ENCODE measurements around the gene ZNFX1. TPM values are rescaled to one million over a fixed set of nuclear protein-coding genes. Genes with fewer than 3 reads are reported as not detected.

Gene ZNFX1
- total RNA-seq, 1 donor: 61.5 TPM

DNA sequence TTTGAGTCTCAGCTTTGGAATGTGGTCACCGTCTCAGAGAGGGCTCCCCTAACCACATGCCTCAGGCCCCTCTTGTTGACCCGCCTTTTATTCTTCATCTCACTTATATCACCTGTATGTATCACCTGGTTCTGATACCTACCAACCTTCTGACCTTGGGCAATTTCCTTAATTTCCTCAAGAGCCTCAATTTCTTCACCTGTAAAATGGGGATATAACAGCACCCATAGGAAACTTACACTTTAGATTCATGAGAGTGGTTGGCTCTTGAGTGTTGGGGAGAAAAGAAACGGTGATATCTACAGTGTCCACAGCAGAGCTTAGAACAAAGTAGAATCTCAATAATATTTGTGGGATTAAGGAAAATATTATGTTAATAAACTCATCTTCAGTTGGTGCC is 62.6 kb downstream of the ZNFX1 start:
- Histone ChIP-seq H3K9me3 (ENCODE audit: low read depth, low read length) (no peaks in the 10 kb centered on the region), H3K36me3 (ENCODE audit: insufficient read depth, low read length) (no peaks in the 10 kb centered on the region), H3K4me1 (ENCODE audit: insufficient read depth, low read length) (peaks cover 6% of the 10 kb centered on the region), H3K4me3 (ENCODE audit: insufficient read depth, low read length) (no peak overlapping the region), H3K79me2 (ENCODE audit: insufficient read depth, low read length) (peaks cover 10% of the 10 kb centered on the region), H3K27ac (ENCODE audit: low read depth, low read length) (no peak overlapping the region), H4K20me1 (ENCODE audit: insufficient read depth, low read length) (no peaks in the 10 kb centered on the region), H3K4me2 (ENCODE audit: insufficient read depth, low read length) (no peak overlapping the region), H3K27me3 (ENCODE audit: insufficient read depth, low read length) (no peaks in the 10 kb centered on the region), H2AFZ (ENCODE audit: low read length) (no peak overlapping the region)
- TF ChIP-seq, protein P1, sequence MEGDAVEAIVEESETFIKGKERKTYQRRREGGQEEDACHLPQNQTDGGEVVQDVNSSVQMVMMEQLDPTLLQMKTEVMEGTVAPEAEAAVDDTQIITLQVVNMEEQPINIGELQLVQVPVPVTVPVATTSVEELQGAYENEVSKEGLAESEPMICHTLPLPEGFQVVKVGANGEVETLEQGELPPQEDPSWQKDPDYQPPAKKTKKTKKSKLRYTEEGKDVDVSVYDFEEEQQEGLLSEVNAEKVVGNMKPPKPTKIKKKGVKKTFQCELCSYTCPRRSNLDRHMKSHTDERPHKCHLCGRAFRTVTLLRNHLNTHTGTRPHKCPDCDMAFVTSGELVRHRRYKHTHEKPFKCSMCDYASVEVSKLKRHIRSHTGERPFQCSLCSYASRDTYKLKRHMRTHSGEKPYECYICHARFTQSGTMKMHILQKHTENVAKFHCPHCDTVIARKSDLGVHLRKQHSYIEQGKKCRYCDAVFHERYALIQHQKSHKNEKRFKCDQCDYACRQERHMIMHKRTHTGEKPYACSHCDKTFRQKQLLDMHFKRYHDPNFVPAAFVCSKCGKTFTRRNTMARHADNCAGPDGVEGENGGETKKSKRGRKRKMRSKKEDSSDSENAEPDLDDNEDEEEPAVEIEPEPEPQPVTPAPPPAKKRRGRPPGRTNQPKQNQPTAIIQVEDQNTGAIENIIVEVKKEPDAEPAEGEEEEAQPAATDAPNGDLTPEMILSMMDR (IDR thresholded peaks at IDR 0.05; ENCODE audit: extremely low read depth, low read depth, low read length): no peak
- no peak for DNase-seq (ENCODE audit: insufficient read length, low spot score, missing footprints)

DNA sequence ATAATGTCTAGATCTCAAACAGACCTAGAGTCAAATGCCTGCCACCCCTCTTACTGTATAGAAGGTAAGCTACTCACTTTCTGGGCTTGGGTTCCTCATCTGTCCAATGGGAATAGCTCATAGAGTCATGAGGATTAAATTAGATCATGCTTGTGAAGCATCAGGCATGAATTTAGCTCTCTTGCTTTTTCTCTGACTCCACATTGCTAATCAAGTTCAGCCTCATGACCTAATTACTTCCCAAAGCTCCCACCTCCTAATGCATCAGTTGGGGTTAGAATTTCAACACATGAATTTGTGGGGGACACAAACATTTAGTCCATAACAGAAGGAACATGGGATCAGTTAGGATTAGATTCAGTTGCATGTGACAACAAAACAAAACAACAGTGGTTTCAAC is 63.3 kb downstream of the ZNFX1 start:
- H3K4me1 ChIP-seq (ENCODE audit: insufficient read depth, low read length): no peaks in the 10 kb centered on the region
- peaks cover 4% of the 10 kb centered on the region for H3K79me2 ChIP-seq (ENCODE audit: insufficient read depth, low read length)
- no peaks in the 10 kb centered on the region for H4K20me1 ChIP-seq (ENCODE audit: insufficient read depth, low read length)
- H3K4me2 ChIP-seq (ENCODE audit: insufficient read depth, low read length): no peak overlapping the region
- no peak overlapping the region for H3K4me3 ChIP-seq (ENCODE audit: insufficient read depth, low read length)
- H2AFZ ChIP-seq (ENCODE audit: low read length): no peak overlapping the region
- H3K9me3 ChIP-seq (ENCODE audit: low read depth, low read length): no peaks in the 10 kb centered on the region
- H3K27ac ChIP-seq (ENCODE audit: low read depth, low read length): no peak overlapping the region
- no peak for DNase-seq (ENCODE audit: insufficient read length, low spot score, missing footprints)
- TF ChIP-seq, protein P1 (IDR thresholded peaks at IDR 0.05; ENCODE audit: extremely low read depth, low read depth, low read length): no peak
- H3K36me3 ChIP-seq (ENCODE audit: insufficient read depth, low read length): no peaks in the 10 kb centered on the region
- no peaks in the 10 kb centered on the region for H3K27me3 ChIP-seq (ENCODE audit: insufficient read depth, low read length)

DNA sequence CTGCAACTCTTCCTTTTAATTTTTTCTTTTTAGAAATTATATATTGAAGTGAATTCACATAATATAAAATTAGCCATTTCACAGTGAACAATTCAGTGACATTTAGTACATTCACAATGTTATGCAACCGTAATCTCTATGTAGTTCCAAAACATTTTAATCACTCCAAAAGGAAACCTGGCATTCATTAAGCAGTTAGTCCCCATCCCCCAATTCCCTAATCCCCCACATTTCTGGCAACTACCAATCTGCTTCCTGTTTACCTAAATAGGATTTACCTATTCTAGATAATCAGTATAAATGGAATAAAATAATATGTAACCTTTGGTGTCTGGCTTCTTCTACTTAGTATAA is 67.1 kb downstream of the ZNFX1 start:
- Histone ChIP-seq H2AFZ (ENCODE audit: low read length) (no peak overlapping the region), H4K20me1 (ENCODE audit: insufficient read depth, low read length) (no peaks in the 10 kb centered on the region), H3K27ac (ENCODE audit: low read depth, low read length) (no peak overlapping the region), H3K36me3 (ENCODE audit: insufficient read depth, low read length) (no peaks in the 10 kb centered on the region), H3K4me3 (ENCODE audit: insufficient read depth, low read length) (no peak overlapping the region), H3K9me3 (ENCODE audit: low read depth, low read length) (no peaks in the 10 kb centered on the region), H3K79me2 (ENCODE audit: insufficient read depth, low read length) (no peaks in the 10 kb centered on the region), H3K4me2 (ENCODE audit: insufficient read depth, low read length) (no peak overlapping the region), H3K4me1 (ENCODE audit: insufficient read depth, low read length) (no peaks in the 10 kb centered on the region), H3K27me3 (ENCODE audit: insufficient read depth, low read length) (no peaks in the 10 kb centered on the region)
- DNase-seq (ENCODE audit: insufficient read length, low spot score, missing footprints): no peak
- TF ChIP-seq, protein P1 (IDR thresholded peaks at IDR 0.05; ENCODE audit: extremely low read depth, low read depth, low read length): no peak

DNA sequence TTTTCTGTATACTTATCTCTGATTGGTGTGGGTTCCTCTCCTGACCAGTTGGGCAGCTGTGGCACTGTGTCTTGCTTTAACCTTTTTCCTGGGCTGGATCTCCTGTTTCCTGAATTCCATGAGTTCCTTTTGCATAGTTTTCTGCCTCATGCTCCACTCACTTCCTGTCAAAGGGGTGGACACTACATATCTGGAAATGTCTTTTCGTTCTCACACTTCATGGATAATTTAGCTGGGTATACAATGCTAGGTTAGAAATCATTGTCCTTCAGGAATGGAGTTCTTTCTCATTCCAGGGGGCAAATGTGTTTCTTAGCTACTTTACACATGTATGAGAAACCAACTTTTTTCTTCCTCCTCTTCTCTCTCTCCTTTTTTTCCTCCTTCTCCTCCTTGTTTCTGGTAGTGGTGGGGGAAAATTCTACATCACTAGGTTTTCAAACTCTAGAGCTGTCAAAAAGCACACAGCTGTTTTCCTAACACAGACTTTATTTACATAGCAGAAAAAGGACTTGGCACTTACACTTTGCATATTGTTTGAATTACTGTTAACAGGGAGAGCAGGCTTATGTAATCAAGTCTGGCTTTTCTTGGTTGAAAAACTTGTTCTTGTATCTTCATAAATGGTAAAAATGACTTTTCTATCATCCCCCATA is 67.6 kb downstream of the ZNFX1 start:
- Histone ChIP-seq H3K36me3 (ENCODE audit: insufficient read depth, low read length) (no peaks in the 10 kb centered on the region), H3K4me3 (ENCODE audit: insufficient read depth, low read length) (no peak overlapping the region), H3K27me3 (ENCODE audit: insufficient read depth, low read length) (no peaks in the 10 kb centered on the region), H4K20me1 (ENCODE audit: insufficient read depth, low read length) (no peaks in the 10 kb centered on the region), H2AFZ (ENCODE audit: low read length) (no peak overlapping the region), H3K4me1 (ENCODE audit: insufficient read depth, low read length) (no peaks in the 10 kb centered on the region), H3K9me3 (ENCODE audit: low read depth, low read length) (no peaks in the 10 kb centered on the region), H3K4me2 (ENCODE audit: insufficient read depth, low read length) (no peak overlapping the region), H3K27ac (ENCODE audit: low read depth, low read length) (no peak overlapping the region), H3K79me2 (ENCODE audit: insufficient read depth, low read length) (no peaks in the 10 kb centered on the region)
- DNase-seq (ENCODE audit: insufficient read length, low spot score, missing footprints): no peak
- TF ChIP-seq, protein P1 (IDR thresholded peaks at IDR 0.05; ENCODE audit: extremely low read depth, low read depth, low read length): no peak
